MM.1S (cell line): ENCODE measurements around the gene MKNK1.

ENCODE experiments used
- CTCF ChIP-seq: fragments of 300-600 bp; sonication (generic); IDR thresholded peaks from 2 replicates; pipeline ENCODE4 v1.5.1; 2016; ENCODE audit warnings: antibody characterized with exemption, low read length, mixed read lengths
- EZH2 ChIP-seq: fragments of 300-600 bp; sonication (generic); optimal IDR thresholded peaks from 2 replicates; pipeline ENCODE3; 2017; ENCODE audit warnings: low read depth, mild to moderate bottlenecking, antibody characterized with exemption, low read length, mixed read lengths
- EZH2phosphoT487 ChIP-seq: fragments of 300-600 bp; sonication (generic); IDR thresholded peaks from 2 replicates; pipeline ENCODE4 v1.6.1; 2018; ENCODE audit warnings: antibody characterized with exemption, low read length

- TF ChIP-seq CTCF: no peak
- no peak for TF ChIP-seq EZH2
- no peak for TF ChIP-seq EZH2phosphoT487
These were observed 91.3 kb downstream of the MKNK1 start for GRCh38 chr1:46512792-46513190.
